PC-9 (cell line): ENCODE data around the gene IFT122.

Experiments
- EZH2 ChIP-seq: fragments of 200-600 bp; sonication (generic); IDR thresholded peaks from 2 replicates; pipeline ENCODE4 v1.8.0; 2017; ENCODE audit warnings: antibody characterized with exemption, low read depth
- TF ChIP-seq, protein P1 (sequence below): fragments of 200-600 bp; sonication (generic); conservative IDR thresholded peaks from 2 replicates; pipeline ENCODE4 v1.6.1; 2017; ENCODE audit warnings: mixed run types, antibody characterized with exemption, mild to moderate bottlenecking, moderate library complexity

DNA sequence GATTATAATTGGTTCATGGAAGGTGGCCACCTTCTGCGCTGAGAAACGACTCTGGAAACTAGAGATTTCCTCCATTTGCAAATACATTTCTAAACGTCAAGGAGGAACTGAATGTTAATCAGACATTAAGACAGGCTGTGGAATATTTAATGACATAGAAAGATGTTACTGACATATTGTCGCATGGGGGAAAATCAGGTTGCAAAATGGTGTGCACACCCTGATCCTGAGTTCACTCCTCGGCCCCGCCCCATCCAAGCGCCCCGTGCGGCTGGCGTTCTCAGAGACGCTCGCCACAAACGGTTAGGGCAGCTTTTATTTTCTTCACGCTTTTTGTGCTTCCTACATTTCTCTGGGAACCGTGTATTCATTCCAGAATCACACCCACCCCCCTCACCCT lies 113.7 kb downstream of the IFT122 start:
- TF ChIP-seq, protein P1, sequence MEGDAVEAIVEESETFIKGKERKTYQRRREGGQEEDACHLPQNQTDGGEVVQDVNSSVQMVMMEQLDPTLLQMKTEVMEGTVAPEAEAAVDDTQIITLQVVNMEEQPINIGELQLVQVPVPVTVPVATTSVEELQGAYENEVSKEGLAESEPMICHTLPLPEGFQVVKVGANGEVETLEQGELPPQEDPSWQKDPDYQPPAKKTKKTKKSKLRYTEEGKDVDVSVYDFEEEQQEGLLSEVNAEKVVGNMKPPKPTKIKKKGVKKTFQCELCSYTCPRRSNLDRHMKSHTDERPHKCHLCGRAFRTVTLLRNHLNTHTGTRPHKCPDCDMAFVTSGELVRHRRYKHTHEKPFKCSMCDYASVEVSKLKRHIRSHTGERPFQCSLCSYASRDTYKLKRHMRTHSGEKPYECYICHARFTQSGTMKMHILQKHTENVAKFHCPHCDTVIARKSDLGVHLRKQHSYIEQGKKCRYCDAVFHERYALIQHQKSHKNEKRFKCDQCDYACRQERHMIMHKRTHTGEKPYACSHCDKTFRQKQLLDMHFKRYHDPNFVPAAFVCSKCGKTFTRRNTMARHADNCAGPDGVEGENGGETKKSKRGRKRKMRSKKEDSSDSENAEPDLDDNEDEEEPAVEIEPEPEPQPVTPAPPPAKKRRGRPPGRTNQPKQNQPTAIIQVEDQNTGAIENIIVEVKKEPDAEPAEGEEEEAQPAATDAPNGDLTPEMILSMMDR = no peak
- no peak for TF ChIP-seq EZH2
